WTC11 (cell line): Measurements from ENCODE around the gene EIF4G2. TPM values are rescaled to one million over a fixed set of nuclear protein-coding genes. Genes with fewer than 3 reads are reported as not detected.

Experiments
- ATAC-seq: fragments of 200-7000 bp; cut with Tn5 transposase; 2 replicates; pipeline ENCODE4 v1.10.0; 2021; ENCODE audit warnings: mild to moderate bottlenecking, moderate library complexity
- CTCF ChIA-PET: fragments of 300-600 bp; sonication (Branson Sonifier 250); formaldehyde crosslinking; loops from one replicate; lab custom pipeline; 2021; ENCODE audit warnings: antibody characterized with exemption; lab: Charles Lee
- POLR2A ChIA-PET: fragments of 350-600 bp; sonication (Branson Sonifier 250); formaldehyde crosslinking; loops from one replicate; lab custom pipeline; 2021; ENCODE audit warnings: antibody characterized with exemption; lab: Charles Lee
- DNase-seq: peaks from one replicate; pipeline ENCODE4 v3.0.0; 2021; ENCODE audit warnings: low spot score
- H3K27ac Mint-ChIP-seq: 2 replicates; pipeline ENCODE4 v1.8.0; 2021; ENCODE audit warnings: mixed read lengths
- H3K27me3 Mint-ChIP-seq: 2 replicates; pipeline ENCODE4 v1.8.0; 2021; ENCODE audit warnings: low read depth, mild to moderate bottlenecking, moderate library complexity, mixed read lengths
- H3K36me3 Mint-ChIP-seq: 2 replicates; pipeline ENCODE4 v1.8.0; 2021; ENCODE audit warnings: mixed read lengths
- H3K4me1 Mint-ChIP-seq: 2 replicates; pipeline ENCODE4 v1.8.0; 2022; ENCODE audit warnings: mixed read lengths
- H3K4me3 Mint-ChIP-seq: 2 replicates; pipeline ENCODE4 v1.8.0; 2021; ENCODE audit warnings: mild to moderate bottlenecking, moderate library complexity, mixed read lengths
- H3K9me3 Mint-ChIP-seq: 2 replicates; pipeline ENCODE4 v1.8.0; 2021; ENCODE audit warnings: mixed read lengths
- ATF6 ChIP-seq: sonication (generic); formaldehyde crosslinking; IDR thresholded peaks from 2 replicates; pipeline ENCODE4 v1.8.1; 2023; ENCODE audit warnings: mild to moderate bottlenecking, missing genetic modification reagents
- CBFB ChIP-seq: sonication (generic); formaldehyde crosslinking; IDR thresholded peaks from 2 replicates; pipeline ENCODE4 v1.8.1; 2022; ENCODE audit warnings: mild to moderate bottlenecking, low read depth, missing genetic modification reagents
- E2F1 ChIP-seq: sonication (generic); formaldehyde crosslinking; IDR thresholded peaks from 2 replicates; pipeline ENCODE4 v1.8.0; 2022; ENCODE audit warnings: mild to moderate bottlenecking, missing genetic modification reagents
- ESRRA ChIP-seq: sonication (generic); formaldehyde crosslinking; IDR thresholded peaks from 2 replicates; pipeline ENCODE4 v1.8.1; 2022; ENCODE audit warnings: mild to moderate bottlenecking, missing genetic modification reagents, borderline replicate concordance
- FOXJ3 ChIP-seq: sonication (generic); formaldehyde crosslinking; IDR thresholded peaks from 2 replicates; pipeline ENCODE4 v1.9.0; 2021; ENCODE audit warnings: missing genetic modification reagents, mild to moderate bottlenecking, borderline replicate concordance
- GABPB1 ChIP-seq: sonication (generic); formaldehyde crosslinking; IDR thresholded peaks from 2 replicates; pipeline ENCODE4 v1.8.1; 2023; ENCODE audit warnings: mild to moderate bottlenecking, missing genetic modification reagents
- GTF2I ChIP-seq: fragments of 250-450 bp; sonication (Bioruptor Pico); conservative IDR thresholded peaks from 2 replicates; pipeline ENCODE4 v1.4.0; 2021; ENCODE audit warnings: mild to moderate bottlenecking
- HMGXB4 ChIP-seq: sonication (generic); formaldehyde crosslinking; IDR thresholded peaks from 2 replicates; pipeline ENCODE4 v1.8.1; 2023; ENCODE audit warnings: mild to moderate bottlenecking, moderate library complexity, missing genetic modification reagents
- IRF2 ChIP-seq: sonication (generic); formaldehyde crosslinking; IDR thresholded peaks from 2 replicates; pipeline ENCODE4 v1.8.0; 2022; ENCODE audit warnings: low read depth, missing genetic modification reagents, borderline replicate concordance
- NFYB ChIP-seq: sonication (generic); formaldehyde crosslinking; conservative IDR thresholded peaks from 2 replicates; pipeline ENCODE4 v1.8.0; 2022; ENCODE audit warnings: low read depth, missing genetic modification reagents
- PRDM15 ChIP-seq: sonication (generic); formaldehyde crosslinking; IDR thresholded peaks from 2 replicates; pipeline ENCODE4 v1.8.0; 2022; ENCODE audit warnings: missing genetic modification reagents
- RELA ChIP-seq: sonication (generic); formaldehyde crosslinking; IDR thresholded peaks from 2 replicates; pipeline ENCODE4 v1.8.1; 2022; ENCODE audit warnings: missing genetic modification reagents, mild to moderate bottlenecking, borderline replicate concordance
- SMAD4 ChIP-seq: sonication (generic); formaldehyde crosslinking; IDR thresholded peaks from 2 replicates; pipeline ENCODE4 v1.8.0; 2022; ENCODE audit warnings: mild to moderate bottlenecking, missing genetic modification reagents
- TCF7 ChIP-seq: sonication (generic); formaldehyde crosslinking; IDR thresholded peaks from 2 replicates; pipeline ENCODE4 v1.8.0; 2022; ENCODE audit warnings: mild to moderate bottlenecking, low read depth, missing genetic modification reagents, moderate library complexity
- ZNF138 ChIP-seq: sonication (generic); formaldehyde crosslinking; conservative IDR thresholded peaks from 2 replicates; pipeline ENCODE4 v1.8.1; 2022; ENCODE audit warnings: mild to moderate bottlenecking, moderate library complexity, missing genetic modification reagents
- ZNF263 ChIP-seq: sonication (generic); formaldehyde crosslinking; IDR thresholded peaks from 2 replicates; pipeline ENCODE4 v1.8.1; 2022; ENCODE audit warnings: low read depth, mild to moderate bottlenecking, moderate library complexity, missing genetic modification reagents
- ZNF416 ChIP-seq: fragments of 250-450 bp; sonication (Bioruptor Pico); IDR thresholded peaks from 2 replicates; pipeline ENCODE4 v1.9.0; 2021; ENCODE audit warnings: mild to moderate bottlenecking, inconsistent platforms
- ZNF671 ChIP-seq: fragments of 250-450 bp; sonication (Bioruptor Pico); IDR thresholded peaks from 2 replicates; pipeline ENCODE4 v1.8.0; 2021; ENCODE audit warnings: mild to moderate bottlenecking
- total RNA-seq: library from RNA; stranded (reverse); gene quantifications from 3 replicates; pipeline ENCODE4 v1.2.3, GENCODE V29; 2021
- TF ChIP-seq, protein P1 (sequence below): sonication (generic); formaldehyde crosslinking; IDR thresholded peaks from 2 replicates; pipeline ENCODE4 v1.8.1; 2023; ENCODE audit warnings: mild to moderate bottlenecking, missing genetic modification reagents, moderate library complexity

Gene EIF4G2
- total RNA-seq, 1 experiment from 2014 or later, result 906 TPM

DNA sequence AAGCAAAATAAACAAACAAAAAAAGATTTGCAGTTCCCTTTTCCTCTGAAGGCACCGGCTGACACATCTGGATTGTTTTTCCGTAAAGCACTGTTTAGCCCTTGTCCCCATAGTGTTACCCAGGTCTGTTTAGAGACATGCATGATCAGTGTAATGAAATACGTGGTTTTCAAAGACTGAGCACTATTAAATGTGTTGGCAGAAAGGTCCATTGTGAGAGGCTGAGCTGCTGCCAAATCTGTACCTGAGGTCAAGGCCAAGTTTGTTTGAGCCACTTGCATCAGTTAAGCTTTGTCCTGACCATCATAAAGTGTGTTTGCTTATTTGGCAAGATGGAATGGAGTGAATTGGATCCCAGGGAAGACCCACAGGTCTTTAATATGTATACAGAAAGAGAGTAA, 31.3 kb downstream of the EIF4G2 start:
- DNase-seq (no peak), ATAC-seq (no peak)
- no peaks in the 10 kb centered on the region for H3K27me3 Mint-ChIP-seq
- CTCF ChIA-PET, result no interaction called here
- POLR2A ChIA-PET, result no interaction called here
- no peaks in the 10 kb centered on the region for H3K9me3 Mint-ChIP-seq
- no peak overlapping the region for H3K4me3 Mint-ChIP-seq
- H3K4me1 Mint-ChIP-seq, result no peaks in the 10 kb centered on the region
- H3K27ac Mint-ChIP-seq, result no peak overlapping the region
- H3K36me3 Mint-ChIP-seq, result peaks cover 53% of the 10 kb centered on the region
- TF ChIP-seq ZNF138 (CRISPR knock-in tag) (no peak), ESRRA (CRISPR knock-in tag) (no peak), GABPB1 (CRISPR knock-in tag) (peak; percentile 59; the same call in 1 of the 2 replicates), RELA (CRISPR knock-in tag) (no peak)

- TF ChIP-seq ZNF671 (CRISPR knock-in tag) (no peak), CBFB (CRISPR knock-in tag) (no peak), ZNF416 (no peak), FOXJ3 (CRISPR knock-in tag) (no peak), GTF2I (CRISPR knock-in tag) (no peak), HMGXB4 (no peak), TCF7 (CRISPR knock-in tag) (no peak), ESRRA (CRISPR knock-in tag) (no peak), IRF2 (no peak), ZNF263 (no peak), E2F1 (no peak)
- POLR2A ChIA-PET, result no interaction called here
- no peaks in the 10 kb centered on the region for H3K9me3 Mint-ChIP-seq
- H3K27me3 Mint-ChIP-seq, result no peaks in the 10 kb centered on the region
- H3K4me3 Mint-ChIP-seq, result no peak overlapping the region
- ATAC-seq, result no peak
- H3K27ac Mint-ChIP-seq, result no peak overlapping the region
- no peak for DNase-seq
- peaks cover 77% of the 10 kb centered on the region for H3K36me3 Mint-ChIP-seq
- CTCF ChIA-PET, result interaction anchor here (0.5 kb wide), 1 partner anchor 15 kb away, joined by 5 read pairs; no protein-coding TSS in a partner anchor
- H3K4me1 Mint-ChIP-seq, result no peaks in the 10 kb centered on the region
Measured at GRCh38 chr11:10774811-10775210, 33.9 kb downstream of the EIF4G2 start.

GRCh38 chr11:10771457-10771856, 37.3 kb downstream of the EIF4G2 start:
- POLR2A ChIA-PET, result no interaction called here
- Mint-ChIP-seq H3K27ac (no peak overlapping the region), H3K36me3 (peaks cover 70% of the 10 kb centered on the region), H3K4me1 (peaks cover 4% of the 10 kb centered on the region), H3K4me3 (no peak overlapping the region), H3K9me3 (no peaks in the 10 kb centered on the region), H3K27me3 (no peaks in the 10 kb centered on the region)
- DNase-seq (no peak), ATAC-seq (no peak)
- CTCF ChIA-PET, result interaction anchor here (1.4 to 3.3 kb wide), 7 partner anchors 13 to 256 kb away, joined by 4 to 34 read pairs (median 13); partner anchors contain the start of gene CTR9
- TF ChIP-seq HMGXB4 (no peak), PRDM15 (CRISPR knock-in tag) (no peak), NFYB (no peak), SMAD4 (no peak), TCF7 (CRISPR knock-in tag) (no peak), ATF6 (CRISPR knock-in tag) (no peak)
- TF ChIP-seq, protein P1, sequence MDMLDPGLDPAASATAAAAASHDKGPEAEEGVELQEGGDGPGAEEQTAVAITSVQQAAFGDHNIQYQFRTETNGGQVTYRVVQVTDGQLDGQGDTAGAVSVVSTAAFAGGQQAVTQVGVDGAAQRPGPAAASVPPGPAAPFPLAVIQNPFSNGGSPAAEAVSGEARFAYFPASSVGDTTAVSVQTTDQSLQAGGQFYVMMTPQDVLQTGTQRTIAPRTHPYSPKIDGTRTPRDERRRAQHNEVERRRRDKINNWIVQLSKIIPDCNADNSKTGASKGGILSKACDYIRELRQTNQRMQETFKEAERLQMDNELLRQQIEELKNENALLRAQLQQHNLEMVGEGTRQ (CRISPR knock-in tag), result no peak
